Measurements from ENCODE around the gene LAMP2.

The LAMP2 gene

DNA sequence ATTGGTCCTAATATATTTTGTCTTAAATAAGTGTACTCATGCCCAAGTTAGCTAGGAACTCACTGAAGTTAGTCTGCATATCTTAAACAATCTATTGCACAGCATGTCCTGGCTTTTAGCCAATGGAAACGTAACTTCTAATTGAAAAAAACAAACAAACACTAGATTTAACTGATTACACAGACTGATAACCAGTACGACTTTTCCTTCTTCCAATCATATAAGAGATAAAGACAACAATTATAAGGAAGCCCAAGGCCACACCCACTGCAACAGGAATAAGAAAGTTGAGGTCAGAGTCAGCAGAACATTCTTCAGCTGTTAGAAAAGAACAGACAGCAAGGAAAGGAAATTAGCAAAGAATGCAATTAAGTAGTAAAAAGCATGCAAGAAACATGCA is 40.8 kb downstream of the LAMP2 start (continued):
- no peak for TF ChIP-seq HOXD13 (CRISPR knock-in tag; IDR thresholded peaks at IDR 0.05; ENCODE audit: borderline replicate concordance)
- TF ChIP-seq ZNF76 (tag by site-specific recombination; IDR thresholded peaks at IDR 0.05; ENCODE audit: borderline replicate concordance, low read depth), result no peak
- TF ChIP-seq OSR2 (tag by site-specific recombination; IDR thresholded peaks at IDR 0.05), result peak; percentile 89
- peak; percentile 58 for TF ChIP-seq IKZF3 (tag by site-specific recombination; IDR thresholded peaks at IDR 0.05)
- TF ChIP-seq TCF7L2 (IDR thresholded peaks at IDR 0.05; ENCODE audit: borderline replicate concordance, low read depth, low read length), result no peak
- TF ChIP-seq ZSCAN23 (tag by site-specific recombination; IDR thresholded peaks at IDR 0.05), result no peak
- TF ChIP-seq KLF9 (tag by site-specific recombination; IDR thresholded peaks at IDR 0.05; ENCODE audit: low read depth), result peak; percentile 62; the same call in 1 of the 2 replicates
- TF ChIP-seq ZNF670 (tag by site-specific recombination; IDR thresholded peaks at IDR 0.05; ENCODE audit: low read depth), result no peak
- TF ChIP-seq, protein P1, sequence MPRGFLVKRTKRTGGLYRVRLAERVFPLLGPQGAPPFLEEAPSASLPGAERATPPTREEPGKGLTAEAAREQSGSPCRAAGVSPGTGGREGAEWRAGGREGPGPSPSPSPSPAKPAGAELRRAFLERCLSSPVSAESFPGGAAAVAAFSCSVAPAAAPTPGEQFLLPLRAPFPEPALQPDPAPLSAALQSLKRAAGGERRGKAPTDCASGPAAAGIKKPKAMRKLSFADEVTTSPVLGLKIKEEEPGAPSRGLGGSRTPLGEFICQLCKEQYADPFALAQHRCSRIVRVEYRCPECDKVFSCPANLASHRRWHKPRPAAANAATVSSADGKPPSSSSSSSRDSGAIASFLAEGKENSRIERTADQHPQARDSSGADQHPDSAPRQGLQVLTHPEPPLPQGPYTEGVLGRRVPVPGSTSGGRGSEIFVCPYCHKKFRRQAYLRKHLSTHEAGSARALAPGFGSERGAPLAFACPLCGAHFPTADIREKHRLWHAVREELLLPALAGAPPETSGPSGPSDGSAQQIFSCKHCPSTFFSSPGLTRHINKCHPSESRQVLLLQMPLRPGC (tag by site-specific recombination; IDR thresholded peaks at IDR 0.05), result no peak
- no peak for TF ChIP-seq ZNF211 (tag by site-specific recombination; IDR thresholded peaks at IDR 0.05; ENCODE audit: low read depth)

DNA sequence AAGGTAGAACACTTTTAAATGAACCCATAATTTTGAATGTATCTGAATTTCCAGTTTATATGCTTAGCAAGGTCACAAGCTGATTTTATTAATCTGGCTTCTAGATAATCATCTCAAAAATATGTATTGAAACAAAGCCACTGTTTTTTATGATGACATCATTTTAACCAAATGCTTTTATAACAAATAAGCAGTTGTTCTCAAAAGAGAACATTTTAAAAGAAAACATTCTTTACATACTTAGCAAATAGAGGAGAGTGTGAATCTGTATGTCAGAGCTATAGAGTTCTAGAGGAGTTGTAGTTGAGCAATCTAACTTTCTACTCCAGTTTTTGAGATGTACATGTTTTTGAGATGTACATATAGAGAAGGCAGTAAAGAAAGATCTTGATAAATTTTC is 42.5 kb downstream of the LAMP2 start:
- Histone ChIP-seq H3K36me3 (ENCODE audit: control insufficient read depth in 2 of 2, insufficient read depth in 1 of 2, low read length in 2 of 2) (no peaks in the 10 kb centered on the region), H3K4me1 (ENCODE audit: control insufficient read depth, insufficient read depth, low read length) (0 out of 2 replicates have a peak, but pooled peaks cover 3% of the 10 kb centered on the region), H3K9me3 (ENCODE audit: control insufficient read depth, insufficient read depth, low read depth, low read length) (no peaks in the 10 kb centered on the region), H3K4me3 (ENCODE audit: low read depth, low read length) (no peak overlapping the region), H3K27ac (ENCODE audit: extremely low read depth, low read depth, low read length) (no peak overlapping the region)
- ChIA-PET POLR2A (interaction anchor here (1.4 kb wide), 1 partner anchor 42 kb away, joined by 4 read pairs; the partner anchor contains the start of gene LAMP2), CTCF (interaction anchor here (0.7 to 1.8 kb wide), 5 partner anchors 14 to 397 kb away, joined by 3 to 5 read pairs (median 4); no protein-coding TSS in a partner anchor)
- TF ChIP-seq, protein P2, sequence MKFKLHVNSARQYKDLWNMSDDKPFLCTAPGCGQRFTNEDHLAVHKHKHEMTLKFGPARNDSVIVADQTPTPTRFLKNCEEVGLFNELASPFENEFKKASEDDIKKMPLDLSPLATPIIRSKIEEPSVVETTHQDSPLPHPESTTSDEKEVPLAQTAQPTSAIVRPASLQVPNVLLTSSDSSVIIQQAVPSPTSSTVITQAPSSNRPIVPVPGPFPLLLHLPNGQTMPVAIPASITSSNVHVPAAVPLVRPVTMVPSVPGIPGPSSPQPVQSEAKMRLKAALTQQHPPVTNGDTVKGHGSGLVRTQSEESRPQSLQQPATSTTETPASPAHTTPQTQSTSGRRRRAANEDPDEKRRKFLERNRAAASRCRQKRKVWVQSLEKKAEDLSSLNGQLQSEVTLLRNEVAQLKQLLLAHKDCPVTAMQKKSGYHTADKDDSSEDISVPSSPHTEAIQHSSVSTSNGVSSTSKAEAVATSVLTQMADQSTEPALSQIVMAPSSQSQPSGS (tag by site-specific recombination; IDR thresholded peaks at IDR 0.05; ENCODE audit: low read depth), result peak; percentile 86
- no peak for TF ChIP-seq FEZF1 (tag by site-specific recombination; IDR thresholded peaks at IDR 0.05)

DNA sequence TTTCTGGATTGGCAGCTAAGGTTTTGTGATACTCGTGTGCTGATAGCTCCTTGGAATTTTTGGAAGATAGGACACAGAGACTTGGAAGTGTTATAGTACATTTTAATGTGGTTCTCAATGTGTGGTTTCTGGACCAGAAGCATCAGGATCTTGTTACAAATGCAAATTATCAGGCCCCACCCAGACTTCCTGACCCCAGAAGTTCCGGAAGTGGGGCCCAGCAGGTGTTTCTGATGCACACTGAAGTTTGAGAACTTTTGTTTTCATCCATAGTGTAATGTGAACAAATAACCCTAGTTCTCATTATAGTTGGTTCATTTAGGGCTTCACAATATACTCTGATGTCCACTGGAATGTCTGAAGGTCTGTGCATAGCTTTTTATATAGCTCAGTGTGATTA is 49.6 kb downstream of the LAMP2 start:
- ChIA-PET POLR2A (no interaction called here), CTCF (interaction anchor here (1.4 kb wide), 1 partner anchor 33 kb away, joined by 3 read pairs; no protein-coding TSS in a partner anchor)
- no peaks in the 10 kb centered on the region for H3K36me3 ChIP-seq (ENCODE audit: control insufficient read depth in 2 of 2, insufficient read depth in 1 of 2, low read length in 2 of 2)
- no peak overlapping the region for H3K27ac ChIP-seq (ENCODE audit: extremely low read depth, low read depth, low read length)
- no peak overlapping the region for H3K4me3 ChIP-seq (ENCODE audit: low read depth, low read length)
- H3K4me1 ChIP-seq (ENCODE audit: control insufficient read depth, insufficient read depth, low read length), result no peaks in the 10 kb centered on the region
- no peaks in the 10 kb centered on the region for H3K9me3 ChIP-seq (ENCODE audit: control insufficient read depth, insufficient read depth, low read depth, low read length)
- TF ChIP-seq ZNF654 (tag by site-specific recombination; IDR thresholded peaks at IDR 0.05; ENCODE audit: low read depth) (no peak), BCL11A (tag by site-specific recombination; IDR thresholded peaks at IDR 0.05; ENCODE audit: low read depth) (no peak), ZBTB8A (tag by site-specific recombination; IDR thresholded peaks at IDR 0.05) (no peak), RBAK (tag by site-specific recombination; IDR thresholded peaks at IDR 0.05) (no peak), ZNF23 (tag by site-specific recombination; IDR thresholded peaks at IDR 0.05; ENCODE audit: borderline replicate concordance) (no peak), IKZF3 (tag by site-specific recombination; IDR thresholded peaks at IDR 0.05) (no peak), ZNF501 (tag by site-specific recombination; IDR thresholded peaks at IDR 0.05) (no peak), ZNF558 (tag by site-specific recombination; IDR thresholded peaks at IDR 0.05) (no peak), KLF16 (tag by site-specific recombination; IDR thresholded peaks at IDR 0.05) (no peak), ZNF76 (tag by site-specific recombination; IDR thresholded peaks at IDR 0.05; ENCODE audit: borderline replicate concordance, low read depth) (no peak), ZNF19 (tag by site-specific recombination; IDR thresholded peaks at IDR 0.05; ENCODE audit: low read depth) (no peak), OVOL3 (tag by site-specific recombination; IDR thresholded peaks at IDR 0.05) (no peak)
- TF ChIP-seq, protein P3, sequence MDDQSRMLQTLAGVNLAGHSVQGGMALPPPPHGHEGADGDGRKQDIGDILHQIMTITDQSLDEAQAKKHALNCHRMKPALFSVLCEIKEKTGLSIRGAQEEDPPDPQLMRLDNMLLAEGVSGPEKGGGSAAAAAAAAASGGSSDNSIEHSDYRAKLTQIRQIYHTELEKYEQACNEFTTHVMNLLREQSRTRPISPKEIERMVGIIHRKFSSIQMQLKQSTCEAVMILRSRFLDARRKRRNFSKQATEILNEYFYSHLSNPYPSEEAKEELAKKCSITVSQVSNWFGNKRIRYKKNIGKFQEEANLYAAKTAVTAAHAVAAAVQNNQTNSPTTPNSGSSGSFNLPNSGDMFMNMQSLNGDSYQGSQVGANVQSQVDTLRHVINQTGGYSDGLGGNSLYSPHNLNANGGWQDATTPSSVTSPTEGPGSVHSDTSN (CRISPR knock-in tag; IDR thresholded peaks at IDR 0.05), result no peak
- TF ChIP-seq, protein P4, sequence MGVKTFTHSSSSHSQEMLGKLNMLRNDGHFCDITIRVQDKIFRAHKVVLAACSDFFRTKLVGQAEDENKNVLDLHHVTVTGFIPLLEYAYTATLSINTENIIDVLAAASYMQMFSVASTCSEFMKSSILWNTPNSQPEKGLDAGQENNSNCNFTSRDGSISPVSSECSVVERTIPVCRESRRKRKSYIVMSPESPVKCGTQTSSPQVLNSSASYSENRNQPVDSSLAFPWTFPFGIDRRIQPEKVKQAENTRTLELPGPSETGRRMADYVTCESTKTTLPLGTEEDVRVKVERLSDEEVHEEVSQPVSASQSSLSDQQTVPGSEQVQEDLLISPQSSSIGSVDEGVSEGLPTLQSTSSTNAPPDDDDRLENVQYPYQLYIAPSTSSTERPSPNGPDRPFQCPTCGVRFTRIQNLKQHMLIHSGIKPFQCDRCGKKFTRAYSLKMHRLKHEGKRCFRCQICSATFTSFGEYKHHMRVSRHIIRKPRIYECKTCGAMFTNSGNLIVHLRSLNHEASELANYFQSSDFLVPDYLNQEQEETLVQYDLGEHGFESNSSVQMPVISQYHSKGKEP (tag by site-specific recombination; IDR thresholded peaks at IDR 0.05), result no peak
